ENCODE results near the gene AGA. TPM values are rescaled to one million over a fixed set of nuclear protein-coding genes. Genes with fewer than 3 reads are reported as not detected.

AGA gene
- total RNA-seq, 1 donor from 2014 or later: 6.4 TPM

GRCh38 chr4:177391287-177391686, 51.0 kb downstream of the AGA start:
- no peak for TF ChIP-seq CTCF (IDR thresholded peaks at IDR 0.05; ENCODE audit: borderline replicate concordance)
- intact Hi-C loops (cut with micrococcal nuclease): no loop called here

GRCh38 chr4:177386278-177386815, 55.9 kb downstream of the AGA start:
- intact Hi-C loops (cut with micrococcal nuclease): no loop called here
- Histone ChIP-seq H3K4me3 (no peak overlapping the region), H3K27ac (replicated peaks) (no peak overlapping the region), H3K27me3 (ENCODE audit: low read depth) (no peaks in the 10 kb centered on the region), H3K9me3 (replicated peaks) (no peaks in the 10 kb centered on the region), H3K4me1 (no peaks in the 10 kb centered on the region), H3K36me3 (no peaks in the 10 kb centered on the region)
- DNase-seq: no peak
- TF ChIP-seq CTCF (IDR thresholded peaks at IDR 0.05; ENCODE audit: borderline replicate concordance): no peak

More at GRCh38 chr4:177391287-177391686, 51.0 kb downstream of the AGA start:
- Histone ChIP-seq H3K4me3 (no peak overlapping the region), H3K27ac (replicated peaks) (no peak overlapping the region), H3K36me3 (no peaks in the 10 kb centered on the region), H3K27me3 (ENCODE audit: low read depth) (no peaks in the 10 kb centered on the region), H3K4me1 (no peaks in the 10 kb centered on the region), H3K9me3 (replicated peaks) (no peaks in the 10 kb centered on the region)
- DNase-seq: no peak

DNA sequence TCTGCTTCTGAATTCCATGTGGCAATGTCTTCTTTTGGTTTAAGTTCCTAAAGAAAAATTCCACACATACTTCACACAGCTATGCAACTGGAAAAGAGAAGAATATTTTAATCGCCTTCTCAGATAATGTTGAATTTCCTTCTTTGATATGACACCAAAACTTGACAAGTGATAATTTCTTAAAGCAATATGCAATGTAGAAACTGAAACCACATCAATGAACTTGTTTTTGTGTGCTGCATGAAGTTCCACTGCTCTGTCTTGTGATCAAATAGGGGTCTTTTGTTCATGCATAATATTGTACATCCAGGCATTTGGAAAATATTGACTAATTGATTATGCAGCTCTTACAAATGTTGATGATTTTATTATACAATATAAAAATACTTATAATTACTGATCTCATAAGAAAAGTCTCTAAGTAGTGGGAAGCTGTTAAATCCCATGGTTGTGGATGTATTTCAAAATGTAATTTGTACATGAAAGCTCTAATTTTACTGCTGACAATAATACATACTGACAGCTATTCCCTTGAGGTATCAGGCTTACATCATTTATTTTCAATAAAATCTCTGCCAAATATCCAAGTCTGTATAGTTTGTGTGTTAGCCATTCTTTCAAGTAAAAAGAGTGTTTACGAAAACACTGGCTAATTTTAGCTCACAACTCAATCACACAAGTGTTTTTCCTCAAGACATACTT, 56.5 kb downstream of the AGA start:
- no peaks in the 10 kb centered on the region for H3K36me3 ChIP-seq
- DNase-seq: no peak
- TF ChIP-seq CTCF (IDR thresholded peaks at IDR 0.05; ENCODE audit: borderline replicate concordance): no peak
- no peaks in the 10 kb centered on the region for H3K27me3 ChIP-seq (ENCODE audit: low read depth)
- no peaks in the 10 kb centered on the region for H3K9me3 ChIP-seq (replicated peaks)
- no peaks in the 10 kb centered on the region for H3K4me1 ChIP-seq
- no peak overlapping the region for H3K4me3 ChIP-seq
- intact Hi-C loops (cut with micrococcal nuclease): no loop called here
- H3K27ac ChIP-seq (replicated peaks): no peak overlapping the region

GRCh38 chr4:177384856-177385397, 57.3 kb downstream of the AGA start:
- Histone ChIP-seq H3K4me1 (no peaks in the 10 kb centered on the region), H3K27ac (replicated peaks) (no peak overlapping the region), H3K4me3 (no peak overlapping the region), H3K9me3 (replicated peaks) (no peaks in the 10 kb centered on the region), H3K27me3 (ENCODE audit: low read depth) (no peaks in the 10 kb centered on the region), H3K36me3 (no peaks in the 10 kb centered on the region)
- no peak for DNase-seq
- no peak for TF ChIP-seq CTCF (IDR thresholded peaks at IDR 0.05; ENCODE audit: borderline replicate concordance)
- intact Hi-C loops (cut with micrococcal nuclease): no loop called here

DNA sequence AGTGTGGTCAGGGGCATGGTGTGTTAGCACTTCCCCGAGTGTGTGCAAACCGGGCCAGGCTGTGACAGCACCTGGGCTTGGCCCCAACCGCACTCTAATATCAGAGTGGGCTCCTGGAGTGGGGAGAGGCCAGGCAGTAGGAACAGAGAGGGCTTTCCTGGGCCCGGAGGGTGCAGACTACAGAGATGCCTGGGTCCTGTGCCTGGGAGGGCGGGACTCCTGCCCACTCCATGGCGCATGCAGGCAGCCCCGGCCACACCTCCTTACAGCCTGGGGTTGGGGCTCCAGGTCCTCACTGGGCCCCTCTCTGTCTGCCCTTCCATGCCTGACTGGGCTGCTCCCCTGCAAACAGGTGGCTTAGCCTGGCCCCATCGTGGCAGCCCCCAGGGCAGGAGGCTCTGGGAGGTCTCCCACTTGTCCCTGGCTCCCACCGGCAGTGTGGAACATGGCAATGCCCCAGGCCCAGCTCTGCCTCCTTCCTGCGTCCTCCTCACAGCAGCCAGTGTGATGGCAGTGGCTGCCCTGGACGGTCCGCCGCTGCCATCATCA, 60.4 kb downstream of the AGA start:
- no peaks in the 10 kb centered on the region for H3K27me3 ChIP-seq (ENCODE audit: low read depth)
- no peaks in the 10 kb centered on the region for H3K36me3 ChIP-seq
- no peak for TF ChIP-seq CTCF (IDR thresholded peaks at IDR 0.05; ENCODE audit: borderline replicate concordance)
- DNase-seq: no peak
- intact Hi-C loops (cut with micrococcal nuclease): no loop called here
- H3K27ac ChIP-seq (replicated peaks): no peak overlapping the region
- no peaks in the 10 kb centered on the region for H3K4me1 ChIP-seq
- H3K4me3 ChIP-seq: no peak overlapping the region
- H3K9me3 ChIP-seq (replicated peaks): no peaks in the 10 kb centered on the region

Other genes starting within 250 kb of the AGA start
- gene NEIL3, start 132.6 kb downstream of the AGA start, total RNA-seq: 0.11 TPM

All from left ventricle myocardium inferior (tissue), 1 donor.